Gastroesophageal sphincter (tissue), 3 donors: ENCODE measurements around the gene AHRR.

Source experiments
- CTCF ChIP-seq, 4 experiments: fragments of 200-600 bp in 2 of 4; fragments of 450-650 bp in 2 of 4; sonication (generic) in 1 of 4; IDR thresholded peaks; one replicate each; pipeline ENCODE4 v1.5.1; 2017 to 2019; ENCODE audit warnings: antibody characterized with exemption in 4 of 4, mild to moderate bottlenecking in 2 of 4, moderate library complexity in 2 of 4
- EP300 ChIP-seq: sonication (generic); formaldehyde crosslinking; IDR thresholded peaks from one replicate; pipeline ENCODE4 v1.6.1; 2017; ENCODE audit warnings: antibody characterized with exemption, mild to moderate bottlenecking
- POLR2A ChIP-seq, 2 donors: fragments of 450-650 bp; IDR thresholded peaks; one replicate each; pipeline ENCODE4 v1.6.1; 2017; ENCODE audit warnings: antibody characterized with exemption in 2 of 2, mild to moderate bottlenecking in 2 of 2, moderate library complexity in 1 of 2
- POLR2AphosphoS5 ChIP-seq: sonication (generic); formaldehyde crosslinking; IDR thresholded peaks from one replicate; pipeline ENCODE4 v1.6.1; 2017; ENCODE audit warnings: antibody characterized with exemption

- TF ChIP-seq POLR2A (IDR thresholded peaks at IDR 0.05), result no peak
- TF ChIP-seq POLR2AphosphoS5, result no peak
- no peak for TF ChIP-seq CTCF (IDR thresholded peaks at IDR 0.05)
- TF ChIP-seq EP300, result no peak
Observed at GRCh38 chr5:447501-447900, 126.0 kb downstream of the AHRR start.
